GM18907 (cell line): ENCODE data around the gene BMP6.
"Not testable (repeated sequence)": the region's sequence is repeated elsewhere in the genome, so short reads cannot be mapped to it uniquely, and the experiment has no call there.

Experiments used
- ATAC-seq: cut with Tn5 transposase; IDR thresholded peaks from one replicate; pipeline ENCODE4 v1.9.1; 2021; ENCODE audit warnings: mild to moderate bottlenecking, moderate library complexity; ENCODE audit not compliant: unreplicated experiment

BMP6 gene

GRCh38 chr6:7880718-7881107, 154.8 kb downstream of the BMP6 start:
- ATAC-seq, result no peak

DNA sequence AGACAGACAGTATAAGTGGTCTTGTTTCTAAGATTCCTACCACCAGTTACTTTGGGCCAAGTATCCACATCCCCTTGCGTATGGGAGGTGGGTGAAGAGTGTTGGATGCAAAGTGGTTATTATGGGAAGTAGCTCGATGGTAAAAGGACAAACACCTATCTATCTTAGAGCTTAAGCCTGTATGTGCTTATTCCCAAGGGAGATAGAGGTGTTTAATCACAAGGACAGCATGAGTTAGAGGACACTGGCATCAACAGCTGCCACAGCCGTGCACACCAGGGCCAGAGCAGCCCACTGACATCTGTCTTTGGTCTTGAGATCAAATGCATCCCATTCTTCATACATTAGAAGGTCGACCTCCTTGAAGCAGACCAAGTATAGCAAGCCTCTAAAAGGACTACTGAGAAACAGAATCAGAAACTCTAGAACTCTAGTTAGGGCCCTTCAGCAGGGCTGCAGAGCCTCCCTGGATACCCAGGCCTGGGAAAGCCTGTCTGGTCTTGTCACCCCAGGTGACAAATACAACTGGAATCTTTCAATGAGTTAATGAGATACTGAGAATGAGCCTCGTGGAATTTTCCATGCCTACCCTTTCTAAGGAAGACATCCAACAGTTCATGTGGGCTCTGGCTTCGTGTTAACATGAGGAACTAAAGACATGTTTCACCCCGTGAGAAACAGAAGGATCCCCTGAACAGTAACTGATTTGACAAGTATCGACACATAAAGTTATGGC, 156.0 kb downstream of the BMP6 start:
- no peak for ATAC-seq

GRCh38 chr6:7882505-7883257, 156.8 kb downstream of the BMP6 start:
- ATAC-seq, result no peak

- no peak for ATAC-seq
Measured at GRCh38 chr6:7883381-7883780, 157.5 kb downstream of the BMP6 start.

DNA sequence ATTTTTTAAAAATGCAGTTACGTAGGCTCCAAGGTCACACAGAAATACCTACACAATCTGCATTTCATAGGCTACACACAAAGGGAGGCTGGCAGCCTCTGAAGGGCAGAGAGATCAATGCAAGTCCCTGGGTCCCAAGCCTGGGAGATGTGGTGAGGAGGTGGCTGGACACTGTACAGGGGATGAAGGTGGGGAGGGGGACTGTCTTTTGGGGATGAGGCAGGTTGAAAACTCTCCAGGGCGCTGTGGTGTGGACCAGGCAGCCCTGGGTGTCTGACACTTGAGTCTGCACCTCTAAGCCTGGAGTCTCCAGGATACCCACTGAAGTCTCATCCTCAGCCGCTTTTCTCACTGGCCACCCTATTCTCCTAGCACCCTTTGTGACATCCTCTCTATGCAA, 160.2 kb downstream of the BMP6 start:
- ATAC-seq, result no peak

GRCh38 chr6:7887278-7887991, 161.5 kb downstream of the BMP6 start:
- ATAC-seq, result no peak

DNA sequence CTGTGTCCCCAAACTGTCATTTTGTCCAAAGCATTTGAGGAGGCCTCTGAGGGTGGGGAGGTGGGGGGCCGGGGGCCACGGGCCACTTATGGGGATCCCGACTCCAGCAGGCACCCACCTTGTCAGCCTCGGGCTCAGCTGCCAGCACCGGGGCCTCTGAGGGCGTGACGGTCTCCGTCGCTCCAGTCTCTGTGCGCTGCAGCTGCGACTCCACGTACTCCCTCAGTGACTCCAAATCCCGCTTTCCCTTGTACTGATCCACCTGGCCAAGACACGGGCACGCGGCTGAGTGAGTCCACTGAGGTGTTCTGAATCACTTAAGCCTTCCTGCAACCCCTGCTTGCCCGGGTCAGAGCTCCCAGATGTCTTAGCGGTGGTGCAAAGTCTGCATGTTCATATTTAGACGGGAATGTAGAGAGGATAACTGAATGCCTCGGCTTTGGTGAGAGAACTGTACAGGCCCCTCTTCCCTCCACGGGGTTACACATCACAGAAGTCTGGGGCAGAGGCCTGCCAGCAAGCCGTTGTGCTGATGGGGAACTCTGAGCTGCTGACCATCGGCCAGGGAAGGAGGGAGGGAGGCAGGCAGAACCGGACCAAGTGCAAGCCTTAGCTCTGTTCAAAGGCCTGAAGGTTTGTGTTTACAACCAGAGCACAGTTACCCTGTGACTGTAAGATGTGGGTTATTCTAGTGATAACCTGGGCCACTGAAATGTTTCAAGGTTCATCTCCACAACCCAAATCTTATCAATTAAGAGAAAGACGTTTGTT, 162.9 kb downstream of the BMP6 start:
- no peak for ATAC-seq

DNA sequence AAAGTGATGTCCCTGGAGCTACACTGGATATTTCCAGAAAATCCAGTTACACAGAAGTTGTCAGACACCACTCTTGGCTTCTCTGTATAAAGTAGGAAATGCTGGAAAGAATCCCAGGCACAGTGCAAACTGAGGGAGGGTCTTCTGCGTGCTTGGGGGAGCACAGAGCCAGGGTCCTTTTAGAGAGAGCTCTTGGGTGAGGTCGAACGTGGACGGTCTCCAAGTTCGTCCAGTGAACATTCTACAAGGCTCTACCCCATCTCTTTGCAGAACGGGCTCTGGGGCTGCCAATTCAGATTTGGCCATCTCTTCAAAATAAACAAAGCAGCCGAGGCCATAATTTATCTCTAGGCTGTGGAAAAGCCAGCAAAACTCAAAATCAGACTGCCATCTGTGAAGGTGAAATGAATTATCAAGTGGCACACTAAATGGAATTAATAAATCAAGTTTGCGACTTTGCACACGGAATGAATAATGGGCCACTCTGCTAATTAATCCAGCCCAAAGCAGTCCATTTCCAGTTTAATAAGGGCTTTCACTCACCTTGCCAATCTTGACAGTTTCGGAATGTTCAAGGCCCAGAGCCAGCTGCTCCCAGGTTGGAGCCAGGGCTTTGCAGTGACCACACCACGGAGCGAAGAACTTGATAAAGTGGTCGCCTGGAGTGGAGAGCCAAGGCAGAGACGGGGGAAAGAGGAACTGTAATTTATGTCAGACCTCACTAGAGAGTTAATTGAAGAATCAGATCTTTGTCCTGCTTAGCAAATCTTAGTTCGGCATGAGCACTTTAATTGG, 165.4 kb downstream of the BMP6 start:
- no peak for ATAC-seq

GRCh38 chr6:7892367-7892766, 166.5 kb downstream of the BMP6 start:
- ATAC-seq, result not testable (repeated sequence)

- ATAC-seq, result no peak
Measured at GRCh38 chr6:7893342-7893741, 167.4 kb downstream of the BMP6 start.

GRCh38 chr6:7894262-7895124, 168.6 kb downstream of the BMP6 start:
- ATAC-seq, result no peak

DNA sequence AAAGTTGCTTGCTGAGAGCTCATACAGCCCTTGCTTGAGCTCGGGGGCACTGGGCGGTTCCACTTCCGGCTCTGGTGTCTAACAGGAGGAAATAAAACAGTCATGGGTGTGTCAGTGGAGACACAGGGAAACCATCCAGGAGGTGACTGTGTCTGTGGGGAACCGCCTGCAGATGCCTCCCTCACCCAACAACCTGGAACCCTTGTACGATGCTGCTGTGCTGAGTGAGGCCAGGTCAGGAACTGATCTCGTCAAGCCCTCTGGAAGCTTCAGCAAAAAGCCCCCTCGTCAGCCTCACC, 169.2 kb downstream of the BMP6 start:
- ATAC-seq, result no peak

DNA sequence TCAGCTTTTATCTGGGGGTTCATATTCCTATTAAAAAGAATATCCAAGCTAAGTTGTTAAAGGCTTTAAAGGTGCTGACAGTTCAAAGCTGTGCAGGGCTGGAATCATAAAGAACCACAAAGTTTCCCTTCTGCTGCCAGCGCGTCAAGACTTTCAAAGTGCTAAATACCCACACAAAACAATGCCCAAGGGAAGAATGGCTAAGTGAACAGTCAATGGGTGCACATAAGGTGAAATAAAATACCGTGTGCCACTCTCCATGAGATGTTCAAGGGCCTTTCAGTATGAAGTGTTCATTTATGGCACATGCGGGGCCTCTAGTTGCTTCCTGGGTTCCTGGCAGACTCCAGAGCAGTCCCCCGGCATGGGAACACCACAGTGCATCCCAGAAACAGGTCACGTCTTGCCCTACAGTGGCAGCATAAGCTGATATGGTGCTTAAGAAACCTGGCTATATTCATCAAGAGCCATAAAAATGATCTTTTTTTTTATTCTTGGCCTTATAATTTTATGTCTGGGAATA, 170.6 kb downstream of the BMP6 start:
- no peak for ATAC-seq

- no peak for ATAC-seq
Measured at GRCh38 chr6:7897461-7898192, 171.7 kb downstream of the BMP6 start.

GRCh38 chr6:7898193-7898586, 172.3 kb downstream of the BMP6 start:
- ATAC-seq, result not testable (repeated sequence)

DNA sequence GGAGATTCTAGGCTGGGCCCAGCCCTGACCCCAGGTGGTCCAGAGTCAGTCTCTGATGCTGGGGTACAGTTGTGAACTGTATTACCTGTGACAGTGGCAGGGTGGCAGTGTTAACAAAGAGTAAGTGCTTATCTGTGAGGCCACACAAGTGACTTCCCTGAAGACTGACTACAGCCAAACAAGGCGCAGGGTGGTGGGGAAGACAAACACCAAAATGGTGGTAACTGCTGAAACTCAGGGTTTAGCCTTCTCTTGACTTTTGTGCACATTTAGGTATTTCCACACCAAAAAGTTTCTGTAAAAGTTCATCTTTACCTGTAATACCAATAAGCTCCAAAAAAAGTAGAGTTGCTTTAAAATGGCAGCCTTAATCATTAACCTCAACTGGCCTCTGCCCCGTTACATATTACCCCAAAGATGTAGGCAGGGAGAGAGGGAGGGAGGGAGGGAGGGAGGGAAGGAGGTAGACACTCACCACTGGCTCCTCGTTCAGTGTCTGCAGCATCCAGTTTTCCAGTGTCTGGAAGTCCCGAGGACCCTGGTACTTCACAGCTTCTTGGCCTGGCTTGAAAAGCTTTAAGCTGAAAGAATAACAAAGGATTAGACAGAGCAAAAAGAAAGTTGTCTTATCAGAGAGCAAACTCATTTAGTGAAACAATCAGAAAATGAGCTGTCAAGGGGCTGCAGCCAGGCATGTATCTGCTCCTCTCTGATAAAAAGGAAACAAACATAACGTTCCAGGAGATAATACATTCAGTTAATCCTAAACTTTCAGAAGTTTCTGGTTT, 173.4 kb downstream of the BMP6 start:
- ATAC-seq, result peak; percentile 73

GRCh38 chr6:7899889-7900213, 174.0 kb downstream of the BMP6 start:
- no peak for ATAC-seq

DNA sequence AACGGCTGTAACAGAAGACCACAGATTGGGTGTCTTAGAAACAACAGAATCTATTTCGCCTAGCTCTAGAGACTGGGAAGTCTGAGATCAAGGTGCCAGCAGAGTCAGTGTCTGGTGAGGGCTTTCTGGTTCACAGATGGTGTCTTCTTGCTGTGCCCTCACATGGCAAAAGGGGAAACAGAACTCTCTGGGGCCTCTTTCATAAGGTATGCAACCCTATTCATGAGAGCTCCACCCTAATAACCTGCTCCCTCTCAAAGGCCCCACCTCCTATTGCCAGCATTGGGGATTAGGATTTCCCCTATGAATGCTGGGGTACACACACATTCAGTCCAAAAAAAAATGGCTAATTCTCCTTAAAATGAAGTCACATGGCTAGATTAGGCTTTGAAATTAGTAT, 174.7 kb downstream of the BMP6 start:
- ATAC-seq, result peak; percentile 40
